Right atrium auricular region (tissue), 2 donors: ENCODE measurements around the gene IGSF8. TPM values are rescaled to one million over a fixed set of nuclear protein-coding genes. Genes with fewer than 3 reads are reported as not detected.

ENCODE experiments used
- DNase-seq: peaks from one replicate; pipeline ENCODE4 v3.0.0-alpha.2; 2019; ENCODE audit warnings: low spot score
- H3K27ac ChIP-seq, 2 donors: fragments of 200-600 bp; sonication (generic); 1 replicate in 1 of 2; 2 replicates in 1 of 2; pipeline ENCODE4 v1.5.1; 2016 to 2019
- H3K27me3 ChIP-seq, 2 donors: fragments of 200-600 bp; sonication (generic); one replicate each; pipeline versions ENCODE4 v1.5.1 to v1.6.0; 2017 to 2019
- H3K36me3 ChIP-seq: fragments of 200-600 bp; sonication (generic); one replicate; pipeline ENCODE4 v1.5.1; 2016
- H3K4me1 ChIP-seq, 2 donors: fragments of 200-600 bp; sonication (generic); one replicate each; pipeline versions ENCODE4 v1.5.1 to v1.6.0; 2017 to 2019
- H3K4me3 ChIP-seq, 2 donors: fragments of 200-600 bp; sonication (generic); 1 replicate in 1 of 2; 2 replicates in 1 of 2; pipeline ENCODE4 v1.5.1; 2017 to 2019; ENCODE audit warnings: mild to moderate bottlenecking in 1 of 2, moderate library complexity in 1 of 2
- H3K9me3 ChIP-seq, 2 donors: fragments of 200-600 bp; sonication (generic); one replicate each; pipeline ENCODE4 v1.5.1; 2019
- total RNA-seq, 2 donors: library from RNA; depleted of rRNA; stranded (reverse); fragments of >200 nt; gene quantifications; one replicate each; pipeline ENCODE4 v1.1.0, GENCODE V29; 2016
- TF ChIP-seq, protein P1 (sequence below), 2 donors: fragments of 200-600 bp; sonication (generic); IDR thresholded peaks; one replicate each; pipeline ENCODE4 v1.5.1; 2019; ENCODE audit warnings: antibody characterized with exemption in 2 of 2

IGSF8 gene
- total RNA-seq, 2 donors from 2014 or later = 20.1 to 20.8 TPM

DNA sequence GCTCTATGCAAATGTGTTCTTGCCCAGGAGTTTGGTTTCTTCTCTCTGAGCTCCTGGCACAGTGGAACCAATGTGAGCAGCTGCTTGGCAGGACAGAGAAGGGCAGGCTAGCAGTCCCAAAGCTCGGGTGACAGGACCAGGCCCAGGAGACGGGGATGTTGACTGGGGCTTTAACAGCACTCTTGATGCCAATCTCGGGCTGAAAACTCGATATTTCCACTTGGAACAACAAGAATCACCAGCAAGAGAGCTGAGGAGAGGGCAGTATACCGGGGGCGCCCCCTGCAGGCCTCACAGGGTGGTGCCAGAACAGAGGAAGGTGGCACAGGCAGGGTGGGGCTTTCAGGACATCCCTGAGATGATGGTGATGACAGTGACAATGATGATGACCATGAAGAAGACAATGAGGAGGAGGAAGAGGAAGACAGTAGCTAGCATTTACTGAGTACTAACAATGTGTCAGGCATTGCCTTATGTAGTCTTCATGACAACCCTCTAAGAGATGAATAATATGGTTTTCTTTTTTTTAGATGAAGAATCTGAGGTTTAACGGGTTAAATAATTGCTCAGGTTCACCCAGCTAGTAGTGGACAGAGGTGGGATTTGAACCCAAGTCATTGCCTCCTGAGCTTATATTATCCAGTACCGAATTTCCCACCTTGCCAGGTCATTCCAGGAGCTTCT is 19.8 kb downstream of the IGSF8 start:
- H3K9me3 ChIP-seq = no peaks in the 10 kb centered on the region
- H3K27me3 ChIP-seq = no peaks in the 10 kb centered on the region
- H3K27ac ChIP-seq = no peak overlapping the region
- DNase-seq = no peak
- no peaks in the 10 kb centered on the region for H3K36me3 ChIP-seq
- H3K4me3 ChIP-seq = no peak overlapping the region
- TF ChIP-seq, protein P1, sequence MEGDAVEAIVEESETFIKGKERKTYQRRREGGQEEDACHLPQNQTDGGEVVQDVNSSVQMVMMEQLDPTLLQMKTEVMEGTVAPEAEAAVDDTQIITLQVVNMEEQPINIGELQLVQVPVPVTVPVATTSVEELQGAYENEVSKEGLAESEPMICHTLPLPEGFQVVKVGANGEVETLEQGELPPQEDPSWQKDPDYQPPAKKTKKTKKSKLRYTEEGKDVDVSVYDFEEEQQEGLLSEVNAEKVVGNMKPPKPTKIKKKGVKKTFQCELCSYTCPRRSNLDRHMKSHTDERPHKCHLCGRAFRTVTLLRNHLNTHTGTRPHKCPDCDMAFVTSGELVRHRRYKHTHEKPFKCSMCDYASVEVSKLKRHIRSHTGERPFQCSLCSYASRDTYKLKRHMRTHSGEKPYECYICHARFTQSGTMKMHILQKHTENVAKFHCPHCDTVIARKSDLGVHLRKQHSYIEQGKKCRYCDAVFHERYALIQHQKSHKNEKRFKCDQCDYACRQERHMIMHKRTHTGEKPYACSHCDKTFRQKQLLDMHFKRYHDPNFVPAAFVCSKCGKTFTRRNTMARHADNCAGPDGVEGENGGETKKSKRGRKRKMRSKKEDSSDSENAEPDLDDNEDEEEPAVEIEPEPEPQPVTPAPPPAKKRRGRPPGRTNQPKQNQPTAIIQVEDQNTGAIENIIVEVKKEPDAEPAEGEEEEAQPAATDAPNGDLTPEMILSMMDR (IDR thresholded peaks at IDR 0.05) = peak in 1 of 2 donors; percentile 69
- peaks cover 0 to 2% of the 10 kb centered on the region in 2 donors for H3K4me1 ChIP-seq

GRCh38 chr1:160077486-160077885 is 20.9 kb downstream of the IGSF8 start:
- no peaks in the 10 kb centered on the region for H3K36me3 ChIP-seq
- no peak overlapping the region for H3K27ac ChIP-seq
- no peak overlapping the region for H3K4me3 ChIP-seq
- no peaks in the 10 kb centered on the region for H3K4me1 ChIP-seq
- H3K27me3 ChIP-seq = no peaks in the 10 kb centered on the region
- no peaks in the 10 kb centered on the region for H3K9me3 ChIP-seq
- TF ChIP-seq, protein P1 (IDR thresholded peaks at IDR 0.05) = no peak
- no peak for DNase-seq

GRCh38 chr1:160076295-160076694 is 22.1 kb downstream of the IGSF8 start:
- Histone ChIP-seq H3K36me3 (no peaks in the 10 kb centered on the region), H3K4me1 (no peaks in the 10 kb centered on the region), H3K9me3 (no peaks in the 10 kb centered on the region), H3K4me3 (no peak overlapping the region), H3K27ac (no peak overlapping the region), H3K27me3 (no peaks in the 10 kb centered on the region)
- TF ChIP-seq, protein P1 (IDR thresholded peaks at IDR 0.05) = no peak
- no peak for DNase-seq

DNA sequence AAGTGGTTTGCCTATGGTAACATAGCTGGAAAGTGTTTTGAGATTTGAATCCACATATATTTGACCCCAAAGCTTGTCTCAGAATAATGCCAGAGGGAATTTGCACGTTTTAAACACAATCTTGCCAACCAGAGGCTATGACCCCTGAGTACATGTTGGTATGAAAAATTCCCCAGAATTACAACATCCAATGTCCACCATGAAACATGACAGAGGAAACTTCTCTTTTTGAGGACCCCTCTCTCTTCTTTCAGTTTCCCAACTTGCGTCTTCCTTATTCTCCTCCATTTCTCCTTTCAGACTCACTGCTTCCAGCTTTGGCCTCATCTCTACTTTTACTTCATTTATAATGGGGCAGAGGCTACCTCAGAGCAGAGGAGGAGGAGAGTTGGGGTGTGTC is 22.6 kb downstream of the IGSF8 start:
- Histone ChIP-seq H3K9me3 (no peaks in the 10 kb centered on the region), H3K27ac (no peak overlapping the region), H3K27me3 (no peaks in the 10 kb centered on the region), H3K36me3 (no peaks in the 10 kb centered on the region), H3K4me3 (no peak overlapping the region), H3K4me1 (peaks cover 0 to 2% of the 10 kb centered on the region in 2 donors)
- DNase-seq = no peak
- TF ChIP-seq, protein P1 (IDR thresholded peaks at IDR 0.05) = no peak

DNA sequence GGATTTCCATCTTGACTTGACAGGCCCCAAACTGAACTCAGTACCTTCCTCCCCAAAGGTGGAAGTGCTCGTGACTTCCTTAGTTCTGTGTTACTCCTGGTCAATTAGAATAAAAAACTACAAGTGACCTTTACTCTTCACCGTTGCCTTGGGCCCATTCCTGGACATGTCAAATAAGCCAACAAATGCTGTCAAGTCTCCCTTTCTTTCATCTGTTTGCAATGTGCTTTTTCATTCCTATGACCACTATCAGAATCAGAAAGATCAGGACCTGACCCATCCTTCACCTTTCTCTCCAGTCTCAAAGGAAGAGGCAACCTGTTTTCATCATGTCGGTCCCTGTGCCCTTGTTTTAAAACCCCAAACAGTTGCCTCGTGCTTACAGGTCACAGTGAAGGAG is 23.6 kb downstream of the IGSF8 start:
- Histone ChIP-seq H3K27ac (no peak overlapping the region), H3K27me3 (no peaks in the 10 kb centered on the region)
- TF ChIP-seq, protein P1 (IDR thresholded peaks at IDR 0.05) = no peak

DNA sequence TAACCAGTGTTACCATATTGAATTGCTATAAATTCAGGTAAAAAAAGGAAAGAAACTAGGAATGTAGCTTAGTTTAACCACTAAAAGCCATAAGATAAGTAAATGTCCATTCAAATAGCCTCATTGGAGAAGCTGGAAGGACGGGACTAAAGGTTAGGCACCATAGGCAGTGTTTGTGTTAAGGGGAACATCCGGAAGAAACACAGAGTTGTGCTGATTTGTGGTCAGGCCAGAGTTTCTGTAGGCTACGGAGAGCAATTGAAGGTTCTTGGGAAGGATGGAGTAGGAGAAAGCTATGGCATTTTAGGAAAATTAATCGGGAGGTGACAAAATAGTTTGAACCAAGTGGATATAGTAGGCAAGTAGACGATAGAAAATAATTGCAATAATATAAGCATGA is 27.1 kb downstream of the IGSF8 start:
- no peak overlapping the region for H3K27ac ChIP-seq
- H3K4me1 ChIP-seq = peaks cover 0 to 12% of the 10 kb centered on the region in 2 donors
- H3K27me3 ChIP-seq = no peaks in the 10 kb centered on the region
- TF ChIP-seq, protein P1 (IDR thresholded peaks at IDR 0.05) = no peak
- DNase-seq = no peak
- H3K36me3 ChIP-seq = no peaks in the 10 kb centered on the region
- H3K4me3 ChIP-seq = no peak overlapping the region
- no peaks in the 10 kb centered on the region for H3K9me3 ChIP-seq

More for the DNA sequence above, 23.6 kb downstream of the IGSF8 start:
- DNase-seq = no peak
- Histone ChIP-seq H3K36me3 (no peaks in the 10 kb centered on the region), H3K9me3 (no peaks in the 10 kb centered on the region), H3K4me3 (no peak overlapping the region), H3K4me1 (peaks cover 0 to 8% of the 10 kb centered on the region in 2 donors)
